Breast epithelium (tissue), 3 donors: ENCODE data around the gene KLHL12.

Source experiments
- POLR2A ChIP-seq: fragments of 450-650 bp; IDR thresholded peaks from one replicate; pipeline ENCODE4 v1.6.1; 2016; ENCODE audit warnings: antibody characterized with exemption, mild to moderate bottlenecking, moderate library complexity
- POLR2AphosphoS5 ChIP-seq, 3 donors: sonication (generic); formaldehyde crosslinking; IDR thresholded peaks; one replicate each; pipeline ENCODE4 v1.6.1; 2017; ENCODE audit warnings: antibody characterized with exemption in 3 of 3
- TF ChIP-seq, protein P1 (sequence below), 3 donors: fragments of 450-650 bp; IDR thresholded peaks; one replicate each; pipeline ENCODE4 v1.5.1; 2016 to 2017; ENCODE audit warnings: antibody characterized with exemption in 3 of 3, mild to moderate bottlenecking in 3 of 3, moderate library complexity in 3 of 3

DNA sequence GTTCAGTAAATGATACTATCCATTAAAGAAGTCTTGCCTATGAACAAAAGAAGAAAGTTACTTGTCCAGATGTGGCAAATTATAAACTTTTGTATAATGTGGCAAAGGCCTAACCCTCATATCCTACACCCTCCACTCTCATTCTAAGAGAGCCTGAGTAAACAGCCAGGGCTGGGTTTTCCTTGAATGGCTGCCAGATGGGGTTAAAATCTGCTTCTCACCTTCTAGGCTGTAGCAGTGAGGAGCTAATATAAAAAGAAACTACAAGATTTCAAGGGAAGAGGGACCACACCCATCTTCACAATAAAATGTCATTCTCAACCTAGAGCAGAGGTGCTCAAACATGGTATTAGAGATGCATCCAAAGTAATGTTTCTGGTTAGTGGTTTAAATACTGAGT is 47.0 kb downstream of the KLHL12 start:
- TF ChIP-seq POLR2AphosphoS5 (IDR thresholded peaks at IDR 0.05) (no peak), POLR2A (no peak)
- TF ChIP-seq, protein P1, sequence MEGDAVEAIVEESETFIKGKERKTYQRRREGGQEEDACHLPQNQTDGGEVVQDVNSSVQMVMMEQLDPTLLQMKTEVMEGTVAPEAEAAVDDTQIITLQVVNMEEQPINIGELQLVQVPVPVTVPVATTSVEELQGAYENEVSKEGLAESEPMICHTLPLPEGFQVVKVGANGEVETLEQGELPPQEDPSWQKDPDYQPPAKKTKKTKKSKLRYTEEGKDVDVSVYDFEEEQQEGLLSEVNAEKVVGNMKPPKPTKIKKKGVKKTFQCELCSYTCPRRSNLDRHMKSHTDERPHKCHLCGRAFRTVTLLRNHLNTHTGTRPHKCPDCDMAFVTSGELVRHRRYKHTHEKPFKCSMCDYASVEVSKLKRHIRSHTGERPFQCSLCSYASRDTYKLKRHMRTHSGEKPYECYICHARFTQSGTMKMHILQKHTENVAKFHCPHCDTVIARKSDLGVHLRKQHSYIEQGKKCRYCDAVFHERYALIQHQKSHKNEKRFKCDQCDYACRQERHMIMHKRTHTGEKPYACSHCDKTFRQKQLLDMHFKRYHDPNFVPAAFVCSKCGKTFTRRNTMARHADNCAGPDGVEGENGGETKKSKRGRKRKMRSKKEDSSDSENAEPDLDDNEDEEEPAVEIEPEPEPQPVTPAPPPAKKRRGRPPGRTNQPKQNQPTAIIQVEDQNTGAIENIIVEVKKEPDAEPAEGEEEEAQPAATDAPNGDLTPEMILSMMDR (IDR thresholded peaks at IDR 0.05), result no peak
